ENCODE results near the gene SPINK14. TPM values are rescaled to one million over a fixed set of nuclear protein-coding genes. Genes with fewer than 3 reads are reported as not detected.
A peak's percentile ranks its signal among the peaks of the same experiment; 100 is the strongest.

SPINK14 gene
- total RNA-seq, 1 donor from 2014 or later = not detected

DNA sequence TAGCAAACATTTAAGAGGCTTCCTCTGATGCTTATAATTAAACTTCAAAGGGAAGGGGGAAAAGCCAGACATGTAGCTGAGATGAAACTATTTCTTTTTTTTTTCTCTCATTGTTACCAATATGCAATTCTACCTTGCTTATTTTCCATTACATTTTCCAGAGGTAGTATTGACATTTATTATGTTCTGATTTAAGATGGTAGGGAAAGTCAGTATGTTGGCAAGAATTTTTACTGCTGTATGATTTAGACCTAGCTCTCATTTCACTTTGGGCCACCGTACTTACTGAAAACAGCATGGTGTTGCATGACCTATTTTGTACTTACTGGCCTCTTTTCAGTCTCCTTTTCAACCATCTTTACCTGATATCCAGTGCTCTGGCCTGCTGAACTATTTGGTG, 24.9 kb downstream of the SPINK14 start:
- Histone ChIP-seq H3K27me3 (ENCODE audit: low read depth) (no peaks in the 10 kb centered on the region), H3K4me3 (no peak overlapping the region), H3K9me3 (replicated peaks) (no peaks in the 10 kb centered on the region), H3K27ac (replicated peaks) (no peak overlapping the region), H3K4me1 (no peaks in the 10 kb centered on the region), H3K36me3 (no peaks in the 10 kb centered on the region)
- intact Hi-C loops (cut with micrococcal nuclease) = no loop called here
- DNase-seq = no peak
- TF ChIP-seq, protein P1, sequence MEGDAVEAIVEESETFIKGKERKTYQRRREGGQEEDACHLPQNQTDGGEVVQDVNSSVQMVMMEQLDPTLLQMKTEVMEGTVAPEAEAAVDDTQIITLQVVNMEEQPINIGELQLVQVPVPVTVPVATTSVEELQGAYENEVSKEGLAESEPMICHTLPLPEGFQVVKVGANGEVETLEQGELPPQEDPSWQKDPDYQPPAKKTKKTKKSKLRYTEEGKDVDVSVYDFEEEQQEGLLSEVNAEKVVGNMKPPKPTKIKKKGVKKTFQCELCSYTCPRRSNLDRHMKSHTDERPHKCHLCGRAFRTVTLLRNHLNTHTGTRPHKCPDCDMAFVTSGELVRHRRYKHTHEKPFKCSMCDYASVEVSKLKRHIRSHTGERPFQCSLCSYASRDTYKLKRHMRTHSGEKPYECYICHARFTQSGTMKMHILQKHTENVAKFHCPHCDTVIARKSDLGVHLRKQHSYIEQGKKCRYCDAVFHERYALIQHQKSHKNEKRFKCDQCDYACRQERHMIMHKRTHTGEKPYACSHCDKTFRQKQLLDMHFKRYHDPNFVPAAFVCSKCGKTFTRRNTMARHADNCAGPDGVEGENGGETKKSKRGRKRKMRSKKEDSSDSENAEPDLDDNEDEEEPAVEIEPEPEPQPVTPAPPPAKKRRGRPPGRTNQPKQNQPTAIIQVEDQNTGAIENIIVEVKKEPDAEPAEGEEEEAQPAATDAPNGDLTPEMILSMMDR (IDR thresholded peaks at IDR 0.05; ENCODE audit: borderline replicate concordance) = no peak

GRCh38 chr5:148201151-148201550, 32.8 kb downstream of the SPINK14 start:
- TF ChIP-seq, protein P1 (IDR thresholded peaks at IDR 0.05; ENCODE audit: borderline replicate concordance) = no peak
- DNase-seq = no peak
- Histone ChIP-seq H3K4me3 (no peak overlapping the region), H3K4me1 (peaks cover 7% of the 10 kb centered on the region), H3K27ac (replicated peaks) (no peak overlapping the region), H3K36me3 (no peaks in the 10 kb centered on the region), H3K9me3 (replicated peaks) (no peaks in the 10 kb centered on the region), H3K27me3 (ENCODE audit: low read depth) (no peaks in the 10 kb centered on the region)
- intact Hi-C loops (cut with micrococcal nuclease) = no loop called here

DNA sequence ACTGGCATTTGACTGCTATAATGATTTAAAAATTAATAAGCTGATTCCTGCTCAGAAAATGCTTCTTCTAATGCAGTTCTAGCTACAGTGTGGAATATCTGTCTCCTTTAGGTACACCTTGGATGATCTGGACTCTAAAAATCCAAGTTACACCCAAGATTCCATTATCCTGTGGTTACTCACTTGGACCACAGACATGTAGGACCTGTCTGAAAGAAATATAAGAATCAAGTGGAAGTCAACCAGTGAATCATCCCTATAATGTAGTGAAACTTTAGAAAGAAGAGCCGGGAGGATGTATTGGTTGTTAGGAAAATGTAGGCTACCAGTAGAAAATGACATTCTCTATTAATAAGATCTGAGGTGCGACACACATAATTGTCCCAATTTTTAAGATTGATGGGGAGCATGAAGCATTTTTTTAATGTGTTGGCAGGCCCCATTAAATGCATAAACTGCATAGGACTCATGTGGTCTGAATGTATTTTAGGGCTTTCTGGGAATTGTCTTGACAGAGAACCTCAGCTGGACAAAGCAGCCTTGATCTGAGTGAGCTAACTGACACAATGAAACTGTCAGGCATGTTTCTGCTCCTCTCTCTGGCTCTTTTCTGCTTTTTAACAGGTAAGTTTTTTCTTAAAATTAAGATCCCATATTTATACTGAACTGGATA, 34.3 kb downstream of the SPINK14 start, which contains the start of gene SPINK6:
Gene SPINK6 (plus strand): TSS at position 512 of the 673 bp plus-strand sequence. CDS start 55 bp downstream, at position 567.
- Histone ChIP-seq H3K9me3 (replicated peaks) (no peaks in the 10 kb centered on the region), H3K27ac (replicated peaks) (no peak within 1 kb of the TSS), H3K36me3 (no peaks in the 10 kb centered on the region), H3K4me3 (no peak within 1 kb of the TSS), H3K4me1 (peaks cover 11% of the 10 kb centered on the region), H3K27me3 (ENCODE audit: low read depth) (no peaks in the 10 kb centered on the region)
- DNase-seq = no peak
- intact Hi-C loops (cut with micrococcal nuclease) = no loop called here
- TF ChIP-seq, protein P1 (IDR thresholded peaks at IDR 0.05; ENCODE audit: borderline replicate concordance) = no peak

GRCh38 chr5:148205044-148205806, 36.9 kb downstream of the SPINK14 start:
- Histone ChIP-seq H3K9me3 (replicated peaks) (no peaks in the 10 kb centered on the region), H3K27me3 (ENCODE audit: low read depth) (no peaks in the 10 kb centered on the region), H3K4me1 (peaks cover 11% of the 10 kb centered on the region), H3K27ac (replicated peaks) (peak overlapping the region; percentile 14), H3K4me3 (no peak overlapping the region), H3K36me3 (no peaks in the 10 kb centered on the region)
- DNase-seq = no peak
- intact Hi-C loops (cut with micrococcal nuclease) = no loop called here
- TF ChIP-seq, protein P1 (IDR thresholded peaks at IDR 0.05; ENCODE audit: borderline replicate concordance) = no peak

DNA sequence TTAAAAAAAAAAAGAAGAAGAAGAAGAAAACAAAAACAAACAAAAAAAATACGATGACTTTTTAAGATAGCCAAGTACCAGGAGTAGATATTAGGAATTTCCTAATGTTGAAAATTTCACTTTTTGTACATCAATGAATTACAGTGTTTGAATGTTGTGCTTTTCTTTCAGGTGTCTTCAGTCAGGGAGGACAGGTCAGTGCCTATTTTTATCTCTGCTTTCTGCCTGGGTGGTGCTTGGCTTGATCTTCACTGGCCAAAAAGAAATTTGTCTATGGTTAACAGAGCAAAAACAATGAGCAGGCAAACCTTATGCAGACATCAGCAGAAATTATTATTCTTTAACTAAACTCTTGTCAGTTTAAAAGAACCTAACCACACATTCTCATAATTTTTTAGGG, 37.5 kb downstream of the SPINK14 start:
- intact Hi-C loops (cut with micrococcal nuclease) = no loop called here
- no peak overlapping the region for H3K4me3 ChIP-seq
- H3K4me1 ChIP-seq = peaks cover 11% of the 10 kb centered on the region
- no peaks in the 10 kb centered on the region for H3K36me3 ChIP-seq
- H3K27me3 ChIP-seq (ENCODE audit: low read depth) = no peaks in the 10 kb centered on the region
- peak overlapping the region; percentile 14 for H3K27ac ChIP-seq (replicated peaks)
- TF ChIP-seq, protein P1 (IDR thresholded peaks at IDR 0.05; ENCODE audit: borderline replicate concordance) = no peak
- no peak for DNase-seq
- H3K9me3 ChIP-seq (replicated peaks) = no peaks in the 10 kb centered on the region

All from left ventricle myocardium inferior (tissue), 1 donor.